A673 (cell line): ENCODE data around the gene CHAD. TPM values are rescaled to one million over a fixed set of nuclear protein-coding genes. Genes with fewer than 3 reads are reported as not detected.

Experiments
- BruUV-seq: library from RNA; stranded (reverse); fragments of 400-500 nt; replicated peaks from 2 replicates; lab custom pipeline; 2021; lab: Mats Ljungman, UMichigan
- CTCF ChIA-PET: fragments of 300-600 bp; sonication (Branson Sonifier 250); formaldehyde crosslinking; loops from one replicate; lab custom pipeline; 2022; ENCODE audit warnings: antibody characterized with exemption; lab: Charles Lee
- POLR2A ChIA-PET: fragments of 300-600 bp; sonication (Branson Sonifier 250); formaldehyde crosslinking; loops from one replicate; lab custom pipeline; 2022; ENCODE audit warnings: antibody characterized with exemption; ENCODE audit not compliant: low non-redundant PET; lab: Charles Lee
- DNase-seq: peaks from one replicate; pipeline ENCODE4 v3.0.0-alpha.2; 2015; ENCODE audit warnings: low spot score
- H3K27ac ChIP-seq: fragments of 200-600 bp; sonication (generic); 2 replicates; pipeline ENCODE4 v1.5.1; 2016; ENCODE audit warnings: mixed run types, low read depth, mild to moderate bottlenecking, mixed read lengths, antibody characterized with exemption, low read length; ENCODE audit not compliant: poor library complexity, severe bottlenecking
- H3K27me3 ChIP-seq: fragments of 200-600 bp; sonication (generic); replicated peaks from 2 replicates; pipeline ENCODE4 v1.6.1; 2017; ENCODE audit warnings: mixed run types, low read depth, mild to moderate bottlenecking, mixed read lengths, antibody characterized with exemption, low read length; ENCODE audit not compliant: insufficient read depth, poor library complexity
- H3K36me3 ChIP-seq: fragments of 200-600 bp; sonication (generic); 2 replicates; pipeline ENCODE4 v1.6.1; 2016; ENCODE audit warnings: mixed run types, mild to moderate bottlenecking, mixed read lengths, antibody characterized with exemption, low read length; ENCODE audit not compliant: insufficient read depth, poor library complexity, severe bottlenecking
- H3K4me1 ChIP-seq: fragments of 200-600 bp; sonication (generic); 2 replicates; pipeline ENCODE4 v1.6.1; 2017; ENCODE audit warnings: mixed run types, mild to moderate bottlenecking, mixed read lengths, antibody characterized with exemption, low read length; ENCODE audit not compliant: insufficient read depth, poor library complexity, severe bottlenecking
- H3K4me3 ChIP-seq: fragments of 200-600 bp; sonication (generic); 2 replicates; pipeline ENCODE4 v1.5.1; 2016; ENCODE audit warnings: low read depth, mixed run types, mild to moderate bottlenecking, mixed read lengths, low read length; ENCODE audit not compliant: poor library complexity, severe bottlenecking
- H3K9me3 ChIP-seq: fragments of 200-600 bp; sonication (generic); 2 replicates; pipeline ENCODE4 v1.6.1; 2016; ENCODE audit warnings: mixed run types, low read depth, mild to moderate bottlenecking, mixed read lengths, antibody characterized with exemption, low read length; ENCODE audit not compliant: poor library complexity, severe bottlenecking
- EZH2 ChIP-seq: fragments of 200-600 bp; sonication (generic); IDR thresholded peaks from 2 replicates; pipeline ENCODE4 v1.6.1; 2017; ENCODE audit warnings: borderline replicate concordance, low read depth, mild to moderate bottlenecking, mixed read lengths, antibody characterized with exemption, low read length; ENCODE audit not compliant: poor library complexity, severe bottlenecking
- intact Hi-C: fragments of 100-400 bp; cut with micrococcal nuclease; formaldehyde crosslinking; loops from one replicate; pipeline ENCODE4 v1.10.0; 2022; ENCODE audit not compliant: unreplicated experiment
- total RNA-seq: library from RNA; stranded (reverse); gene quantifications from 2 replicates; pipeline ENCODE4 v1.2.3, GENCODE V29; 2021
- TF ChIP-seq, protein P1 (sequence below): fragments of 300-800, 200-600 bp; sonication (generic); conservative IDR thresholded peaks from 2 replicates; pipeline ENCODE4 v1.5.1; 2017; ENCODE audit warnings: low read depth, mild to moderate bottlenecking, antibody characterized with exemption, low read length, moderate library complexity, mixed read lengths

CHAD gene
- total RNA-seq, 1 experiment from 2014 or later, result not detected

DNA sequence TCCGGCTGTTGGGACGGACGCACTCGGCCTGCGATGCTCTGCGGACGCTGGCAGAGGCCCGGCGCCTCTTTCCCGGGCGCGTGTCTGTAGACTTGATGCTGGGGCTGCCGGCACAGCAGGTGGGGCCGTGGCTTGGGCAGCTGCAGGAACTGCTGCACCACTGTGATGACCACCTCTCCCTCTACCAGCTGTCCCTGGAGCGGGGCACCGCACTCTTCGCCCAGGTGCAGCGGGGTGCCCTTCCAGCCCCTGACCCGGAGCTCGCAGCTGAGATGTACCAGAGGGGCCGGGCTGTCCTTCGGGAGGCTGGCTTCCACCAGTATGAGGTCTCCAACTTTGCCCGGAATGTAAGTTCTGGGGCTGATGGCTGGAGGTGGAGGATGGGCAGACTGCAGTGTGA lies 13.4 kb upstream of the CHAD start:
- Histone ChIP-seq H3K27me3 (no peaks in the 10 kb centered on the region), H3K9me3 (no peaks in the 10 kb centered on the region), H3K4me1 (peaks cover 8% of the 10 kb centered on the region), H3K36me3 (peaks cover 17% of the 10 kb centered on the region), H3K27ac (no peak overlapping the region), H3K4me3 (no peak overlapping the region)
- intact Hi-C loops, result loop anchor here (2.0 to 5.0 kb wide), 2 partner anchors 60 to 145 kb away; no protein-coding TSS in a partner anchor
- TF ChIP-seq EZH2, result no peak
- TF ChIP-seq, protein P1, sequence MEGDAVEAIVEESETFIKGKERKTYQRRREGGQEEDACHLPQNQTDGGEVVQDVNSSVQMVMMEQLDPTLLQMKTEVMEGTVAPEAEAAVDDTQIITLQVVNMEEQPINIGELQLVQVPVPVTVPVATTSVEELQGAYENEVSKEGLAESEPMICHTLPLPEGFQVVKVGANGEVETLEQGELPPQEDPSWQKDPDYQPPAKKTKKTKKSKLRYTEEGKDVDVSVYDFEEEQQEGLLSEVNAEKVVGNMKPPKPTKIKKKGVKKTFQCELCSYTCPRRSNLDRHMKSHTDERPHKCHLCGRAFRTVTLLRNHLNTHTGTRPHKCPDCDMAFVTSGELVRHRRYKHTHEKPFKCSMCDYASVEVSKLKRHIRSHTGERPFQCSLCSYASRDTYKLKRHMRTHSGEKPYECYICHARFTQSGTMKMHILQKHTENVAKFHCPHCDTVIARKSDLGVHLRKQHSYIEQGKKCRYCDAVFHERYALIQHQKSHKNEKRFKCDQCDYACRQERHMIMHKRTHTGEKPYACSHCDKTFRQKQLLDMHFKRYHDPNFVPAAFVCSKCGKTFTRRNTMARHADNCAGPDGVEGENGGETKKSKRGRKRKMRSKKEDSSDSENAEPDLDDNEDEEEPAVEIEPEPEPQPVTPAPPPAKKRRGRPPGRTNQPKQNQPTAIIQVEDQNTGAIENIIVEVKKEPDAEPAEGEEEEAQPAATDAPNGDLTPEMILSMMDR, result no peak
- ChIA-PET POLR2A (no interaction called here), CTCF (interaction anchor here (0.6 to 0.9 kb wide), 2 partner anchors 10 to 144 kb away, joined by 3 to 4 read pairs; no protein-coding TSS in a partner anchor)
- no peak for DNase-seq
- no TSS peak for BruUV-seq

DNA sequence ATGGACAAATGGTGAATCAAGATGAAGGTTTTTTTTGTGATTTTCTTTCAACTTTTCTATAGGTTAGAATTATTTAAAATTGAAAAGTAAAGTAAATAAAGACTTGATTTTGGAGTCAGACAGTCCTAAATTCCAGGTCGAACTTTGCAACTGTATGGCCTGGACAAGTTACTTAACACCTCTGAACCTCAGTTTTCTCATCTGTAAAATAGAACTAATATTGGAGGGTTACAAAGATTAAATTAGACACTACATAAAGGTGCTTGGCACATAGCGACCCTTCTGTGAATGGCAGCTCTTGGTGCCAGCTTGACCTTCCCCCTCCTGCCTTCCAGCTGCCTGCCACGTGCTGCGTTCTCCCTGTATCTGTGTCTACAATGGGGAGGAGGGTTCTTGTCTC lies 13.0 kb upstream of the CHAD start:
- H3K4me1 ChIP-seq, result peaks cover 8% of the 10 kb centered on the region
- no peak for DNase-seq
- peaks cover 17% of the 10 kb centered on the region for H3K36me3 ChIP-seq
- ChIA-PET CTCF (interaction anchor here (0.9 kb wide), 1 partner anchor 144 kb away, joined by 3 read pairs; no protein-coding TSS in a partner anchor), POLR2A (no interaction called here)
- intact Hi-C loops, result loop anchor here (2.0 to 5.0 kb wide), 2 partner anchors 61 to 145 kb away; no protein-coding TSS in a partner anchor
- no TSS peak for BruUV-seq
- H3K9me3 ChIP-seq, result no peaks in the 10 kb centered on the region
- TF ChIP-seq EZH2, result no peak
- TF ChIP-seq, protein P1, result no peak
- H3K27ac ChIP-seq, result no peak overlapping the region
- H3K4me3 ChIP-seq, result no peak overlapping the region
- H3K27me3 ChIP-seq, result no peaks in the 10 kb centered on the region

DNA sequence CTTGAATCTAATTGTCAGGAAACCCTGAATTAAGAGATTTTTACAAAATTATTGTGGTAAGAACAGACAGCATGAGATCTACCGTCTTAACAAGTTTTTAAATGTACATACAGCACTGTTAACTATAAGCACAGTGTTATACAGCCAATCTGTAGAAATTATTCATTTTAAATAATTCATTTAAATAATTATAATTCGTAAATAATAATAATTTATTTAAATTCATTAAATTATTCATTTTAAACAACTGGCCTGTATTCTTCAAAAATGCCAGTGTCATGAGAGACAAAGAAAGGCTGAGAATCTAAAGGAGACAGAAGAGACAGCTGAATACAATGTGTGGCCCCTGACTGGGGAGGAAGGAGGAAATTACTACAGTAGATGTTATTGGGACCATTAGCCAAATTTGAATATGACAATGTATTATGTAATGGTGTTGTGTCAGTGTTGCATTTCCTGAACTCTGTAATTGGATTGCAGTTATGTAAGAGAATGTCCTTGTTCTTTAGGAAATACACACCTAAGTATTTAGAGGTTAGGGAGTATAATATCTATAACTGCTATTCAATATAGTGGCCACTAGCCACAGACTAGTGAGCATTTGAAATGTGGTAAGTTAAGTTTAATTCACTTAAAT lies 12.3 kb upstream of the CHAD start:
- peaks cover 17% of the 10 kb centered on the region for H3K36me3 ChIP-seq
- peaks cover 8% of the 10 kb centered on the region for H3K4me1 ChIP-seq
- TF ChIP-seq, protein P1, result no peak
- no peak for TF ChIP-seq EZH2
- ChIA-PET CTCF (interaction anchor here (0.9 kb wide), 1 partner anchor 145 kb away, joined by 3 read pairs; no protein-coding TSS in a partner anchor), POLR2A (no interaction called here)
- H3K4me3 ChIP-seq, result no peak overlapping the region
- peak; percentile 51 for DNase-seq
- H3K27ac ChIP-seq, result no peak overlapping the region
- intact Hi-C loops, result loop anchor here (5.0 kb wide), 1 partner anchor 61 kb away; no protein-coding TSS in a partner anchor
- H3K9me3 ChIP-seq, result no peaks in the 10 kb centered on the region
- H3K27me3 ChIP-seq, result no peaks in the 10 kb centered on the region
- TSS peak; percentile 57 for BruUV-seq
